ENCODE measurements around the gene TP53I11. TPM values are rescaled to one million over a fixed set of nuclear protein-coding genes. Genes with fewer than 3 reads are reported as not detected.

The TP53I11 gene
- polyA plus RNA-seq, 1 donor (not counting 4 experiments of a cell fraction or from before 2014, with no cell fraction given): 21.4 TPM

GRCh38 chr11:44906649-44907048 lies 44.0 kb downstream of the TP53I11 start:
- TF ChIP-seq EZH2 (IDR thresholded peaks at IDR 0.05; ENCODE audit: low read length): no peak
- TF ChIP-seq CTCF (optimal IDR thresholded peaks at IDR 0.05 in 1 of 3, IDR thresholded peaks at IDR 0.05 in 1 of 3, conservative IDR thresholded peaks at IDR 0.05 in 1 of 3; ENCODE audit: extremely low read depth in 1 of 3, insufficient read depth in 2 of 3, low read length in 3 of 3): no peak
- no peaks in the 10 kb centered on the region for H3K4me1 ChIP-seq (ENCODE audit: control insufficient read depth, extremely low read depth, insufficient read depth, low read length)
- dilution Hi-C loops (cut with MboI; ENCODE audit: extremely low pct_ligation_motif_present, low sequenced_read_pairs): no loop called here
- no peak overlapping the region for H3K9ac ChIP-seq (ENCODE audit: control insufficient read depth, extremely low read depth, insufficient read depth, low read length)
- no peak overlapping the region for H3K4me3 ChIP-seq (ENCODE audit: control insufficient read depth in 2 of 3, extremely low read depth in 1 of 3, insufficient read depth in 2 of 3, low read depth in 1 of 3, low read length in 3 of 3)
- no peak overlapping the region for H2AFZ ChIP-seq (ENCODE audit: control insufficient read depth, low read length)
- H3K27ac ChIP-seq (ENCODE audit: control insufficient read depth, insufficient read depth, low read length): no peak overlapping the region
- FAIRE-seq (no peak), DNase-seq (ENCODE audit: low read depth, low spot score) (no peak)
- no peaks in the 10 kb centered on the region for H3K36me3 ChIP-seq (ENCODE audit: control insufficient read depth in 2 of 2, extremely low read depth in 1 of 2, insufficient read depth in 2 of 2, low read length in 2 of 2)
- no peaks in the 10 kb centered on the region for H3K79me2 ChIP-seq (ENCODE audit: control insufficient read depth, insufficient read depth, low read length)
- no peaks in the 10 kb centered on the region for H4K20me1 ChIP-seq (ENCODE audit: control insufficient read depth, extremely low read depth, insufficient read depth, low read length)
- no peaks in the 10 kb centered on the region for H3K9me1 ChIP-seq (ENCODE audit: control insufficient read depth, extremely low read depth, insufficient read depth, low read length)
- no peaks in the 10 kb centered on the region for H3K9me3 ChIP-seq (ENCODE audit: control insufficient read depth, low read depth, low read length)
- peaks cover 8% of the 10 kb centered on the region for H3K27me3 ChIP-seq (ENCODE audit: control insufficient read depth, extremely low read depth, insufficient read depth, low read length)
- H3K4me2 ChIP-seq (ENCODE audit: control insufficient read depth, extremely low read depth, insufficient read depth, low read depth, low read length): no peak overlapping the region

GRCh38 chr11:44905131-44905866 lies 45.4 kb downstream of the TP53I11 start:
- TF ChIP-seq CTCF (optimal IDR thresholded peaks at IDR 0.05 in 1 of 3, IDR thresholded peaks at IDR 0.05 in 1 of 3, conservative IDR thresholded peaks at IDR 0.05 in 1 of 3; ENCODE audit: extremely low read depth in 1 of 3, insufficient read depth in 2 of 3, low read length in 3 of 3) (no peak), EZH2 (IDR thresholded peaks at IDR 0.05; ENCODE audit: low read length) (no peak)
- Histone ChIP-seq H4K20me1 (ENCODE audit: control insufficient read depth, extremely low read depth, insufficient read depth, low read length) (no peaks in the 10 kb centered on the region), H3K9me1 (ENCODE audit: control insufficient read depth, extremely low read depth, insufficient read depth, low read length) (no peaks in the 10 kb centered on the region), H3K27ac (ENCODE audit: control insufficient read depth, insufficient read depth, low read length) (no peak overlapping the region), H3K9ac (ENCODE audit: control insufficient read depth, extremely low read depth, insufficient read depth, low read length) (no peak overlapping the region), H3K4me3 (ENCODE audit: control insufficient read depth in 2 of 3, extremely low read depth in 1 of 3, insufficient read depth in 2 of 3, low read depth in 1 of 3, low read length in 3 of 3) (no peak overlapping the region), H3K79me2 (ENCODE audit: control insufficient read depth, insufficient read depth, low read length) (no peaks in the 10 kb centered on the region), H2AFZ (ENCODE audit: control insufficient read depth, low read length) (no peak overlapping the region), H3K27me3 (ENCODE audit: control insufficient read depth, extremely low read depth, insufficient read depth, low read length) (peaks cover 10% of the 10 kb centered on the region), H3K9me3 (ENCODE audit: control insufficient read depth, low read depth, low read length) (no peaks in the 10 kb centered on the region), H3K36me3 (ENCODE audit: control insufficient read depth in 2 of 2, extremely low read depth in 1 of 2, insufficient read depth in 2 of 2, low read length in 2 of 2) (no peaks in the 10 kb centered on the region), H3K4me2 (ENCODE audit: control insufficient read depth, extremely low read depth, insufficient read depth, low read depth, low read length) (no peak overlapping the region), H3K4me1 (ENCODE audit: control insufficient read depth, extremely low read depth, insufficient read depth, low read length) (no peaks in the 10 kb centered on the region)
- dilution Hi-C loops (cut with MboI; ENCODE audit: extremely low pct_ligation_motif_present, low sequenced_read_pairs): no loop called here
- FAIRE-seq (no peak), DNase-seq (ENCODE audit: low read depth, low spot score) (no peak)

Data from keratinocyte (primary cell).